ENCODE results near the gene DOCK7. TPM values are rescaled to one million over a fixed set of nuclear protein-coding genes. Genes with fewer than 3 reads are reported as not detected.

The DOCK7 gene
- total RNA-seq, 1 experiment from 2014 or later = 57.2 TPM

DNA sequence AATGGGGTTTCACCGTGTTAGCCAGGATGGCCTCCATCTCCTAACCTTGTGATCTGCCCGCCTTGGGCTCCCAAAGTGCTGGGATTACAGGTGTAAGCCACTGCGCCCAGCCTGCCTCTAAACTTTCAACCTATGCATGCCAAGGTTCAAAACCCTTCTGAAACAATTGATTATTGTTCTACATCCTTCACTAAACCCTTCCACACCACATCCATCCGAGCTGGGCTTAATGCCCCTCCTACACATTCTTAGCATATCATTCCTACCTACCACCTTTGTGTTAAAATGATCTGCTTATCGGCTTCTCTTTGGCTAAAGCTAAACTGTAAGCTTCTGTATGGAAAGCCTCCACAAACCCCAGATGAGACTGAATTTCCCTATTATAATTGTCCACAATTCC is 40.8 kb upstream of the DOCK7 start:
- TF ChIP-seq POLR2AphosphoS5 (IDR thresholded peaks at IDR 0.05; ENCODE audit: low read depth, low read length) (no peak), TCF7L2 (IDR thresholded peaks at IDR 0.05; ENCODE audit: low read depth, low read length) (no peak), SIN3A (IDR thresholded peaks at IDR 0.05; ENCODE audit: borderline replicate concordance, insufficient read depth, low read depth, low read length) (no peak)
- TF ChIP-seq, protein P1, sequence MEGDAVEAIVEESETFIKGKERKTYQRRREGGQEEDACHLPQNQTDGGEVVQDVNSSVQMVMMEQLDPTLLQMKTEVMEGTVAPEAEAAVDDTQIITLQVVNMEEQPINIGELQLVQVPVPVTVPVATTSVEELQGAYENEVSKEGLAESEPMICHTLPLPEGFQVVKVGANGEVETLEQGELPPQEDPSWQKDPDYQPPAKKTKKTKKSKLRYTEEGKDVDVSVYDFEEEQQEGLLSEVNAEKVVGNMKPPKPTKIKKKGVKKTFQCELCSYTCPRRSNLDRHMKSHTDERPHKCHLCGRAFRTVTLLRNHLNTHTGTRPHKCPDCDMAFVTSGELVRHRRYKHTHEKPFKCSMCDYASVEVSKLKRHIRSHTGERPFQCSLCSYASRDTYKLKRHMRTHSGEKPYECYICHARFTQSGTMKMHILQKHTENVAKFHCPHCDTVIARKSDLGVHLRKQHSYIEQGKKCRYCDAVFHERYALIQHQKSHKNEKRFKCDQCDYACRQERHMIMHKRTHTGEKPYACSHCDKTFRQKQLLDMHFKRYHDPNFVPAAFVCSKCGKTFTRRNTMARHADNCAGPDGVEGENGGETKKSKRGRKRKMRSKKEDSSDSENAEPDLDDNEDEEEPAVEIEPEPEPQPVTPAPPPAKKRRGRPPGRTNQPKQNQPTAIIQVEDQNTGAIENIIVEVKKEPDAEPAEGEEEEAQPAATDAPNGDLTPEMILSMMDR (IDR thresholded peaks at IDR 0.05) = no peak
- ChIA-PET CTCF (no interaction called here), POLR2A (interaction anchor here (0.6 kb wide), 1 partner anchor 948 kb away, joined by 4 read pairs; no protein-coding TSS in a partner anchor)
- DNase-seq (ENCODE audit: low read depth, low spot score) (no peak), ATAC-seq (no peak)
- intact Hi-C loops (cut with micrococcal nuclease; ENCODE audit: unreplicated experiment) = no loop called here
- Histone ChIP-seq H3K27ac (ENCODE audit: low read length) (no peak overlapping the region), H3K4me3 (ENCODE audit: low read depth in 2 of 2, low read length in 2 of 2) (no peak overlapping the region), H3K4me1 (ENCODE audit: control insufficient read depth, insufficient read depth, low read length) (peaks cover 14% of the 10 kb centered on the region), H3K27me3 (ENCODE audit: control insufficient read depth, insufficient read depth, low read length) (no peaks in the 10 kb centered on the region), H3K36me3 (ENCODE audit: control insufficient read depth, insufficient read depth, low read length) (no peaks in the 10 kb centered on the region), H3K9me3 (ENCODE audit: control insufficient read depth, insufficient read depth, low read depth, low read length) (no peaks in the 10 kb centered on the region)
- BruUV-seq (replicated peaks) = no TSS peak
- in situ Hi-C loops (cut with HindIII; ENCODE audit: low pct_unique_long_range_greater_than_20kb, low sequenced_read_pairs) = no loop called here

DNA sequence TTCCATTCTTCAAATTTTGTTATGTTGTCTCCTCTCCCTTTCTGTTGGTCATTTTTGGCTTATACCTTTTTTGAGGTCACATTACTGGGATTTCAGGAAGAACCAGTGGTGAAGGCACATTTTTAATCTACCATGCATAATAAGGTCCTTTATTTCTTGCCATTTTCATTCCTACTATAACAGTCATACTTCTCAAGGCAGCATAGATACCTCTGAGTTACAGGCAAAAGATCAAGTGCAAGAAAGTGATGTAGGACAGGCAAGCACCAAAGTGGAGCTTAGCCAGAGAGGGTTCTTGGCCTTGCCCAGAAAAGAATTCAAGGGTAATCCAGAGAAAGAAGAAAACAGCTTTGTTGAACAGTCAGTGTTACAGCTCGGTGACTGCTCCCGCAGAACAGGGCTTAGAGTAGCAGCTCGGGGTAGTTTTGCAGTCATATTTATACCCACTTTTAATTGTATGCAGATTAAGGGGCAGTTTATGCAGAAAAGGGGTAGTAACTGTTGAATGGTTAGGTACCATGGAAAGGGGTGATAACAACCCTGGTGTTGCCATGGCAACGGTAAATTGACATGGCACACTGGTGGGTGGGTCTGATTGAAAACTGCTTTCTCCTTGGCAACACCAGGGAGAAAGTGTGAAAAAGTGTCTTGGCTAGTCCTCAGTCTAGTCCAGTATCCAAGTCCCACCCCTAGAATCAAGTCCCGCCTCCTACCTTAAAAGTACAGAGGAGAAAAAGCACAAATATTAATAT is 39.6 kb upstream of the DOCK7 start:
- Histone ChIP-seq H3K4me3 (ENCODE audit: low read depth in 2 of 2, low read length in 2 of 2) (no peak overlapping the region), H3K27me3 (ENCODE audit: control insufficient read depth, insufficient read depth, low read length) (no peaks in the 10 kb centered on the region), H3K36me3 (ENCODE audit: control insufficient read depth, insufficient read depth, low read length) (no peaks in the 10 kb centered on the region), H3K4me1 (ENCODE audit: control insufficient read depth, insufficient read depth, low read length) (peaks cover 14% of the 10 kb centered on the region), H3K27ac (ENCODE audit: low read length) (no peak overlapping the region), H3K9me3 (ENCODE audit: control insufficient read depth, insufficient read depth, low read depth, low read length) (no peaks in the 10 kb centered on the region)
- BruUV-seq (replicated peaks) = no TSS peak
- ChIA-PET CTCF (no interaction called here), POLR2A (interaction anchor here (0.7 kb wide), 1 partner anchor 33 kb away, joined by 3 read pairs; no protein-coding TSS in a partner anchor)
- ATAC-seq = peak; percentile 45; the same call in 1 of the 2 replicates
- in situ Hi-C loops (cut with HindIII; ENCODE audit: low pct_unique_long_range_greater_than_20kb, low sequenced_read_pairs) (no loop called here), intact Hi-C loops (cut with micrococcal nuclease; ENCODE audit: unreplicated experiment) (no loop called here)
- DNase-seq (ENCODE audit: low read depth, low spot score) = no peak
- TF ChIP-seq SIN3A (IDR thresholded peaks at IDR 0.05; ENCODE audit: borderline replicate concordance, insufficient read depth, low read depth, low read length) (no peak), POLR2AphosphoS5 (IDR thresholded peaks at IDR 0.05; ENCODE audit: low read depth, low read length) (no peak), TCF7L2 (IDR thresholded peaks at IDR 0.05; ENCODE audit: low read depth, low read length) (no peak)
- TF ChIP-seq, protein P2, sequence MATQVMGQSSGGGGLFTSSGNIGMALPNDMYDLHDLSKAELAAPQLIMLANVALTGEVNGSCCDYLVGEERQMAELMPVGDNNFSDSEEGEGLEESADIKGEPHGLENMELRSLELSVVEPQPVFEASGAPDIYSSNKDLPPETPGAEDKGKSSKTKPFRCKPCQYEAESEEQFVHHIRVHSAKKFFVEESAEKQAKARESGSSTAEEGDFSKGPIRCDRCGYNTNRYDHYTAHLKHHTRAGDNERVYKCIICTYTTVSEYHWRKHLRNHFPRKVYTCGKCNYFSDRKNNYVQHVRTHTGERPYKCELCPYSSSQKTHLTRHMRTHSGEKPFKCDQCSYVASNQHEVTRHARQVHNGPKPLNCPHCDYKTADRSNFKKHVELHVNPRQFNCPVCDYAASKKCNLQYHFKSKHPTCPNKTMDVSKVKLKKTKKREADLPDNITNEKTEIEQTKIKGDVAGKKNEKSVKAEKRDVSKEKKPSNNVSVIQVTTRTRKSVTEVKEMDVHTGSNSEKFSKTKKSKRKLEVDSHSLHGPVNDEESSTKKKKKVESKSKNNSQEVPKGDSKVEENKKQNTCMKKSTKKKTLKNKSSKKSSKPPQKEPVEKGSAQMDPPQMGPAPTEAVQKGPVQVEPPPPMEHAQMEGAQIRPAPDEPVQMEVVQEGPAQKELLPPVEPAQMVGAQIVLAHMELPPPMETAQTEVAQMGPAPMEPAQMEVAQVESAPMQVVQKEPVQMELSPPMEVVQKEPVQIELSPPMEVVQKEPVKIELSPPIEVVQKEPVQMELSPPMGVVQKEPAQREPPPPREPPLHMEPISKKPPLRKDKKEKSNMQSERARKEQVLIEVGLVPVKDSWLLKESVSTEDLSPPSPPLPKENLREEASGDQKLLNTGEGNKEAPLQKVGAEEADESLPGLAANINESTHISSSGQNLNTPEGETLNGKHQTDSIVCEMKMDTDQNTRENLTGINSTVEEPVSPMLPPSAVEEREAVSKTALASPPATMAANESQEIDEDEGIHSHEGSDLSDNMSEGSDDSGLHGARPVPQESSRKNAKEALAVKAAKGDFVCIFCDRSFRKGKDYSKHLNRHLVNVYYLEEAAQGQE (IDR thresholded peaks at IDR 0.05; ENCODE audit: insufficient read depth in 1 of 2, low read depth in 2 of 2, low read length in 1 of 2) = no peak

DNA sequence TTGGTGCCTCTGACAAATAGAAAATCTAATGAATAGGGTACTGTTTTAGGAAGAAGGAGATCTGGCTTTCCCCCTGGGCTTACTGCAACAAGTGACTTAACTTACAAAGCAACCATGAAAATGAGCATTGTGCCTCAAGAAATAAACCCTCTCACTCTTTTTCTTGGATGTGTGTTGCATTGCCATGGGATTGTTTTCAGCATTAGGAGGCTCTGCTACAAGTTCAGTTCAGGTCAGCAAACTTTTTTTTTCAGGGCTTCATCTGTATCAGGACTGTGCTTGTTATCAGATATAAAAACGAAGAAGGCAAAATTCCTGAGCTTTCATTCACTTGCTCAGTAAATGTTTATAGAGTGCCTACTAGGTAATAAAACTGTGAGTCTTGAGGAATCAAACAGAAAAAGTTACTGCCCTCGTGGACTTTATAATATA is 37.8 kb upstream of the DOCK7 start:
- H3K4me1 ChIP-seq (ENCODE audit: control insufficient read depth, insufficient read depth, low read length) = peaks cover 14% of the 10 kb centered on the region
- intact Hi-C loops (cut with micrococcal nuclease; ENCODE audit: unreplicated experiment) = no loop called here
- H3K36me3 ChIP-seq (ENCODE audit: control insufficient read depth, insufficient read depth, low read length) = no peaks in the 10 kb centered on the region
- no peak overlapping the region for H3K4me3 ChIP-seq (ENCODE audit: low read depth in 2 of 2, low read length in 2 of 2)
- H3K27ac ChIP-seq (ENCODE audit: low read length) = no peak overlapping the region
- H3K27me3 ChIP-seq (ENCODE audit: control insufficient read depth, insufficient read depth, low read length) = no peaks in the 10 kb centered on the region
- DNase-seq (ENCODE audit: low read depth, low spot score) (no peak), ATAC-seq (no peak)
- no peak for TF ChIP-seq POLR2AphosphoS5 (IDR thresholded peaks at IDR 0.05; ENCODE audit: low read depth, low read length)
- TF ChIP-seq, protein P2 (IDR thresholded peaks at IDR 0.05; ENCODE audit: insufficient read depth in 1 of 2, low read depth in 2 of 2, low read length in 1 of 2) = no peak
- peak; percentile 43; the same call in 1 of the 2 replicates for TF ChIP-seq TCF7L2 (IDR thresholded peaks at IDR 0.05; ENCODE audit: low read depth, low read length)
- ChIA-PET CTCF (interaction anchor here (0.7 kb wide), 1 partner anchor 1239 kb away, joined by 9 read pairs; no protein-coding TSS in a partner anchor), POLR2A (interaction anchor here (0.6 kb wide), 1 partner anchor 196 kb away, joined by 8 read pairs; no protein-coding TSS in a partner anchor)
- H3K9me3 ChIP-seq (ENCODE audit: control insufficient read depth, insufficient read depth, low read depth, low read length) = no peaks in the 10 kb centered on the region
- in situ Hi-C loops (cut with HindIII; ENCODE audit: low pct_unique_long_range_greater_than_20kb, low sequenced_read_pairs) = no loop called here
- BruUV-seq (replicated peaks) = no TSS peak
